HepG2 (cell line): ENCODE data around the gene SNED1. TPM values are rescaled to one million over a fixed set of nuclear protein-coding genes. Genes with fewer than 3 reads are reported as not detected.

Experiments used
- ATF7 ChIP-seq, 2 experiments: fragments of 450-650 bp in 1 of 2; sonication (generic) in 1 of 2; formaldehyde crosslinking in 1 of 2; IDR thresholded peaks; 2 replicates each; pipeline versions ENCODE4 v1.4.0 to v1.6.1; 2016 to 2020; ENCODE audit warnings: antibody characterized with exemption in 1 of 2, mild to moderate bottlenecking in 1 of 2, missing genetic modification reagents in 1 of 2
- ELF1 ChIP-seq: sonication (generic); formaldehyde crosslinking; IDR thresholded peaks from 2 replicates; pipeline ENCODE4 v1.4.0; 2020; ENCODE audit warnings: missing genetic modification reagents
- ETV6 ChIP-seq: sonication (generic); formaldehyde crosslinking; conservative IDR thresholded peaks from 2 replicates; pipeline ENCODE4 v1.4.0; 2020; ENCODE audit warnings: missing genetic modification reagents
- EZH2 ChIP-seq: conservative IDR thresholded peaks from 2 replicates; pipeline ENCODE4 v1.6.1; 2012; ENCODE audit warnings: mild to moderate bottlenecking, low read depth, low read length, moderate library complexity
- FLYWCH1 ChIP-seq: sonication (generic); formaldehyde crosslinking; IDR thresholded peaks from 2 replicates; pipeline ENCODE4 v1.8.1; 2023; ENCODE audit warnings: mild to moderate bottlenecking, missing genetic modification reagents
- FOXJ3 ChIP-seq: sonication (generic); formaldehyde crosslinking; IDR thresholded peaks from 2 replicates; pipeline ENCODE4 v1.4.0; 2020; ENCODE audit warnings: missing genetic modification reagents, mild to moderate bottlenecking, borderline replicate concordance
- GABPA ChIP-seq, 2 experiments: IDR thresholded peaks; 2 replicates each; pipeline ENCODE4 v1.6.1; 2011 to 2016; ENCODE audit warnings: low read depth in 2 of 2, low read length in 1 of 2, missing biosample characterization in 1 of 2, missing genetic modification characterization in 1 of 2
- HOXA3 ChIP-seq: sonication (generic); formaldehyde crosslinking; IDR thresholded peaks from 2 replicates; pipeline ENCODE4 v1.5.0; 2020; ENCODE audit warnings: missing genetic modification reagents
- KDM2A ChIP-seq: sonication (generic); formaldehyde crosslinking; IDR thresholded peaks from 2 replicates; pipeline ENCODE4 v1.4.0; 2020; ENCODE audit warnings: low read depth, missing genetic modification reagents, borderline replicate concordance
- MAZ ChIP-seq, 2 experiments: sonication (generic) in 1 of 2; formaldehyde crosslinking in 1 of 2; IDR thresholded peaks; 2 replicates each; pipeline versions ENCODE4 v1.5.0 to v1.6.1; 2012 to 2020; ENCODE audit warnings: low read depth in 2 of 2, mild to moderate bottlenecking in 2 of 2, borderline replicate concordance in 1 of 2, improper control_type of control experiment in 1 of 2, low read length in 1 of 2, missing genetic modification reagents in 1 of 2, moderate library complexity in 1 of 2
- ONECUT2 ChIP-seq: sonication (generic); formaldehyde crosslinking; IDR thresholded peaks from 2 replicates; pipeline ENCODE4 v1.4.0; 2020; ENCODE audit warnings: missing genetic modification reagents
- REPIN1 ChIP-seq: sonication (generic); formaldehyde crosslinking; IDR thresholded peaks from 2 replicates; pipeline ENCODE4 v1.8.0; 2022; ENCODE audit warnings: missing genetic modification reagents, low read depth, mild to moderate bottlenecking, borderline replicate concordance
- SIN3B ChIP-seq: fragments of 150-350 bp; IDR thresholded peaks from 2 replicates; pipeline ENCODE4 v1.6.1; 2014; ENCODE audit warnings: low read length
- SOX6 ChIP-seq, 2 experiments: fragments of 450-650 bp in 1 of 2; sonication (generic) in 1 of 2; formaldehyde crosslinking in 1 of 2; IDR thresholded peaks; 2 replicates each; pipeline versions ENCODE4 v1.4.0 to v1.6.1; 2017 to 2020; ENCODE audit warnings: antibody characterized with exemption in 1 of 2, mild to moderate bottlenecking in 1 of 2, missing genetic modification reagents in 1 of 2
- SP140L ChIP-seq: sonication (generic); formaldehyde crosslinking; IDR thresholded peaks from 2 replicates; pipeline ENCODE4 v1.4.0; 2020; ENCODE audit warnings: missing genetic modification reagents, borderline replicate concordance
- SP4 ChIP-seq: sonication (generic); formaldehyde crosslinking; IDR thresholded peaks from 2 replicates; pipeline ENCODE4 v1.8.1; 2023; ENCODE audit warnings: mild to moderate bottlenecking, missing genetic modification reagents
- STAG1 ChIP-seq: sonication (generic); formaldehyde crosslinking; IDR thresholded peaks from 2 replicates; pipeline ENCODE4 v1.4.0; 2020; ENCODE audit warnings: missing genetic modification reagents
- SUZ12 ChIP-seq: fragments of 150-350 bp; IDR thresholded peaks from 2 replicates; pipeline ENCODE4 v1.6.1; 2014; ENCODE audit warnings: low read depth, low read length
- TOPORS ChIP-seq: sonication (generic); formaldehyde crosslinking; IDR thresholded peaks from 2 replicates; pipeline ENCODE4 v1.8.0; 2023; ENCODE audit warnings: mild to moderate bottlenecking, missing genetic modification reagents
- ZBTB20 ChIP-seq: sonication (generic); formaldehyde crosslinking; IDR thresholded peaks from 2 replicates; pipeline ENCODE4 v1.8.1; 2023; ENCODE audit warnings: missing genetic modification reagents, low read depth, mild to moderate bottlenecking, borderline replicate concordance
- ZNF547 ChIP-seq: sonication (generic); formaldehyde crosslinking; IDR thresholded peaks from 2 replicates; pipeline ENCODE4 v1.5.1; 2020; ENCODE audit warnings: mild to moderate bottlenecking, missing genetic modification reagents
- polyA plus RNA-seq, 8 experiments: library from polyadenylated mRNA; depleted of rRNA in 3 of 8; stranded (reverse) in 7 of 8; unstranded in 1 of 8; fragments of >200 nt; fragmentation: Illumina TruSeq in 4 of 8; extraction: Trizol in 4 of 8; gene quantifications; 2 replicates each; pipeline versions ENCODE4 v1.2.1 to v1.2.3, GENCODE V29; 2011 to 2016; ENCODE audit warnings: low read depth in 4 of 8, missing spikeins in 1 of 8, mixed read lengths in 1 of 8; ENCODE audit not compliant: insufficient read depth in 1 of 8
- total RNA-seq, 5 experiments: library from RNA; depleted of rRNA; stranded (reverse); fragments of >200 nt; fragmentation: Illumina TruSeq; extraction: Trizol; gene quantifications; 2 replicates each; pipeline ENCODE4 v1.2.3, GENCODE V29; 2016; ENCODE audit warnings: low read depth in 1 of 5
- TF ChIP-seq, protein P1 (sequence below): sonication (generic); formaldehyde crosslinking; IDR thresholded peaks from 2 replicates; pipeline ENCODE4 v1.8.1; 2023; ENCODE audit warnings: missing genetic modification reagents, inconsistent platforms, borderline replicate concordance
- TF ChIP-seq, protein P2 (sequence below): sonication (generic); formaldehyde crosslinking; IDR thresholded peaks from 2 replicates; pipeline ENCODE4 v1.4.0; 2020; ENCODE audit warnings: mild to moderate bottlenecking, low read depth, missing genetic modification reagents
- TF ChIP-seq, protein P3 (sequence below): sonication (generic); formaldehyde crosslinking; IDR thresholded peaks from 2 replicates; pipeline ENCODE4 v1.8.1; 2023; ENCODE audit warnings: missing genetic modification reagents, mild to moderate bottlenecking, borderline replicate concordance

SNED1 gene
- total and polyA plus RNA-seq, 2 of the 13 experiments (the other 11 are each of a cell fraction or from before 2014, with no cell fraction given) = 0.15 to 0.65 TPM

DNA sequence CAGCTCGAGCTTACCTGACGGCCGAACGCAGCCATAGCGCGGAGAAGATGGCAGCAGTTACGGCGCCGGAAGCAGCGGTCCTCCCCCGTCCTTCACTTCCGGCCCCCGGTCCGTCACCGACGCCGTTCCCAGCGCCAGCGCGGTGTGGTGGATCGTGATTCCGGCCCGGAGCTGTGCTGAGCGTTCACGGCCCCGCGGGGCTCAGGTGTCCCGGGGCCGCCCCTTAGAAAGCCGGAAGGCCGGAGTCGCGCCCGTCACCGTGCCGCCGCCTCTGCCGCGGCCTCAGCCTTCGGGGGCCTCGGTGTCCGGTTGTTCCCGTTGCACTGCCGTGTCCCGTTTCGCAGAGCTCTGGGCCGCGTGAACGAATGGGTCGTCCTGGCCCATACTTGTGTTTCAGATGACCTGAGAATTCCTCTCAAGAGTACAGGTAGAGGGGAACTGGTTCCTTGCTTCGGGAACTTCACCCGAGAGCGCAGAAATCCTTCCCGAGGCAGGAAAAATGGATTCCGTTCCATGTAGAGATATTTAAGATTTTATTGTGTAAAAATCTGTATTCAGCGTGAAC, 103.9 kb downstream of the SNED1 start, which contains the start of gene MTERF4 (continued):
- TF ChIP-seq ELF1 (CRISPR knock-in tag) (peak; percentile 96), ZNF547 (peak; percentile 98), ATF7 (IDR thresholded peaks at IDR 0.05) (no peak), ATF7 (CRISPR knock-in tag; IDR thresholded peaks at IDR 0.05) (no peak), SP4 (peak; percentile 98), STAG1 (CRISPR knock-in tag) (peak; percentile 39; the same call in 1 of the 2 replicates), GABPA (IDR thresholded peaks at IDR 0.05; ENCODE audit: low read depth, low read length) (peak; percentile 100), GABPA (CRISPR knock-in tag; IDR thresholded peaks at IDR 0.05; ENCODE audit: low read depth) (peak; percentile 94), KDM2A (CRISPR knock-in tag) (peak; percentile 100), ETV6 (CRISPR knock-in tag) (peak; percentile 98), ONECUT2 (0 out of 2 replicates have a peak, but pooled peaks have one; percentile 27), MAZ (IDR thresholded peaks at IDR 0.05; ENCODE audit: borderline replicate concordance, low read depth, low read length) (peak; percentile 100), MAZ (CRISPR knock-in tag; IDR thresholded peaks at IDR 0.05; ENCODE audit: low read depth) (peak; percentile 100), EZH2 (no peak), FLYWCH1 (CRISPR knock-in tag) (no peak), SOX6 (IDR thresholded peaks at IDR 0.05) (no peak), SOX6 (CRISPR knock-in tag; IDR thresholded peaks at IDR 0.05) (peak; percentile 92), REPIN1 (peak; percentile 99), ZBTB20 (CRISPR knock-in tag) (peak; percentile 89), TOPORS (CRISPR knock-in tag) (peak; percentile 92; the same call in 1 of the 2 replicates), SP140L (CRISPR knock-in tag) (peak; percentile 95; the same call in 1 of the 2 replicates), FOXJ3 (CRISPR knock-in tag) (peak; percentile 87; the same call in 1 of the 2 replicates), SIN3B (peak; percentile 98), SUZ12 (no peak), HOXA3 (CRISPR knock-in tag) (peak; percentile 100)
- TF ChIP-seq, protein P1, sequence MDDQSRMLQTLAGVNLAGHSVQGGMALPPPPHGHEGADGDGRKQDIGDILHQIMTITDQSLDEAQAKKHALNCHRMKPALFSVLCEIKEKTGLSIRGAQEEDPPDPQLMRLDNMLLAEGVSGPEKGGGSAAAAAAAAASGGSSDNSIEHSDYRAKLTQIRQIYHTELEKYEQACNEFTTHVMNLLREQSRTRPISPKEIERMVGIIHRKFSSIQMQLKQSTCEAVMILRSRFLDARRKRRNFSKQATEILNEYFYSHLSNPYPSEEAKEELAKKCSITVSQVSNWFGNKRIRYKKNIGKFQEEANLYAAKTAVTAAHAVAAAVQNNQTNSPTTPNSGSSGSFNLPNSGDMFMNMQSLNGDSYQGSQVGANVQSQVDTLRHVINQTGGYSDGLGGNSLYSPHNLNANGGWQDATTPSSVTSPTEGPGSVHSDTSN (CRISPR knock-in tag) = peak; percentile 69; the same call in 1 of the 2 replicates
- TF ChIP-seq, protein P2, sequence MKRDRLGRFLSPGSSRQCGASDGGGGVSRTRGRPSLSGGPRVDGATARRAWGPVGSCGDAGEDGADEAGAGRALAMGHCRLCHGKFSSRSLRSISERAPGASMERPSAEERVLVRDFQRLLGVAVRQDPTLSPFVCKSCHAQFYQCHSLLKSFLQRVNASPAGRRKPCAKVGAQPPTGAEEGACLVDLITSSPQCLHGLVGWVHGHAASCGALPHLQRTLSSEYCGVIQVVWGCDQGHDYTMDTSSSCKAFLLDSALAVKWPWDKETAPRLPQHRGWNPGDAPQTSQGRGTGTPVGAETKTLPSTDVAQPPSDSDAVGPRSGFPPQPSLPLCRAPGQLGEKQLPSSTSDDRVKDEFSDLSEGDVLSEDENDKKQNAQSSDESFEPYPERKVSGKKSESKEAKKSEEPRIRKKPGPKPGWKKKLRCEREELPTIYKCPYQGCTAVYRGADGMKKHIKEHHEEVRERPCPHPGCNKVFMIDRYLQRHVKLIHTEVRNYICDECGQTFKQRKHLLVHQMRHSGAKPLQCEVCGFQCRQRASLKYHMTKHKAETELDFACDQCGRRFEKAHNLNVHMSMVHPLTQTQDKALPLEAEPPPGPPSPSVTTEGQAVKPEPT (CRISPR knock-in tag) = 0 out of 2 replicates have a peak, but pooled peaks have one; percentile 89
- TF ChIP-seq, protein P3, sequence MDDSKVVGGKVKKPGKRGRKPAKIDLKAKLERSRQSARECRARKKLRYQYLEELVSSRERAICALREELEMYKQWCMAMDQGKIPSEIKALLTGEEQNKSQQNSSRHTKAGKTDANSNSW (CRISPR knock-in tag) = peak; percentile 98
